Omental fat pad (tissue), 4 donors: ENCODE measurements around the gene NRXN2. TPM values are rescaled to one million over a fixed set of nuclear protein-coding genes. Genes with fewer than 3 reads are reported as not detected.
"Not testable (repeated sequence)": the region's sequence is repeated elsewhere in the genome, so short reads cannot be mapped to it uniquely, and the experiment has no call there.

Experiments
- ATAC-seq: fragments of 150-250 bp; one replicate; pipeline ENCODE4 v1.9.1; 2016; ENCODE audit warnings: mild to moderate bottlenecking, moderate library complexity; ENCODE audit not compliant: low FRiP score
- DNase-seq: peaks from one replicate; pipeline ENCODE4 v3.0.0-alpha.2; 2019; ENCODE audit warnings: low spot score
- CTCF ChIP-seq, 3 donors: fragments of 450-650 bp; IDR thresholded peaks; one replicate each; pipeline ENCODE4 v1.5.1; 2016 to 2017; ENCODE audit warnings: antibody characterized with exemption in 3 of 3, mild to moderate bottlenecking in 3 of 3, moderate library complexity in 2 of 3
- total RNA-seq, 4 donors: library from RNA; depleted of rRNA; stranded (reverse); fragments of >200 nt; gene quantifications; one replicate each; pipeline ENCODE4 v1.1.0, GENCODE V29; 2016

The NRXN2 gene
- total RNA-seq, 4 donors from 2014 or later = 1.5 to 6.3 (median 3.4) TPM

- TF ChIP-seq CTCF (IDR thresholded peaks at IDR 0.05) = no peak
- no peak for ATAC-seq
- DNase-seq = no peak
Measured at GRCh38 chr11:64562723-64563351, 160.2 kb downstream of the NRXN2 start.

- DNase-seq (no peak), ATAC-seq (no peak)
- no peak for TF ChIP-seq CTCF (IDR thresholded peaks at IDR 0.05)
Measured at GRCh38 chr11:64561984-64562722, 160.8 kb downstream of the NRXN2 start.

- DNase-seq, ATAC-seq: not testable (repeated sequence)
Measured at GRCh38 chr11:64561429-64561828, 161.6 kb downstream of the NRXN2 start.

GRCh38 chr11:64560941-64561340 lies 162.1 kb downstream of the NRXN2 start:
- TF ChIP-seq CTCF (IDR thresholded peaks at IDR 0.05) = no peak
- no peak for DNase-seq
- no peak for ATAC-seq

- no peak for TF ChIP-seq CTCF (IDR thresholded peaks at IDR 0.05)
- no peak for ATAC-seq
- no peak for DNase-seq
Measured at GRCh38 chr11:64560139-64560771, 162.7 kb downstream of the NRXN2 start.

GRCh38 chr11:64559351-64560138 lies 163.5 kb downstream of the NRXN2 start:
- no peak for DNase-seq
- no peak for ATAC-seq
- TF ChIP-seq CTCF (IDR thresholded peaks at IDR 0.05) = no peak

GRCh38 chr11:64558869-64559268 lies 164.1 kb downstream of the NRXN2 start:
- no peak for TF ChIP-seq CTCF (IDR thresholded peaks at IDR 0.05)
- no peak for ATAC-seq
- DNase-seq = no peak
